Activated T-cell treated with anti-CD3 and anti-CD28 coated beads for 1 hour (primary cell): ENCODE results near the gene THAP4.
A peak's percentile ranks its signal among the peaks of the same experiment; 100 is the strongest.
"Not testable (repeated sequence)": the region's sequence is repeated elsewhere in the genome, so short reads cannot be mapped to it uniquely, and the experiment has no call there.

Experiments used
- DNase-seq: peaks from one replicate; pipeline ENCODE4 v3.0.0-alpha.2; 2020; ENCODE audit warnings: low read depth

THAP4 gene

DNA sequence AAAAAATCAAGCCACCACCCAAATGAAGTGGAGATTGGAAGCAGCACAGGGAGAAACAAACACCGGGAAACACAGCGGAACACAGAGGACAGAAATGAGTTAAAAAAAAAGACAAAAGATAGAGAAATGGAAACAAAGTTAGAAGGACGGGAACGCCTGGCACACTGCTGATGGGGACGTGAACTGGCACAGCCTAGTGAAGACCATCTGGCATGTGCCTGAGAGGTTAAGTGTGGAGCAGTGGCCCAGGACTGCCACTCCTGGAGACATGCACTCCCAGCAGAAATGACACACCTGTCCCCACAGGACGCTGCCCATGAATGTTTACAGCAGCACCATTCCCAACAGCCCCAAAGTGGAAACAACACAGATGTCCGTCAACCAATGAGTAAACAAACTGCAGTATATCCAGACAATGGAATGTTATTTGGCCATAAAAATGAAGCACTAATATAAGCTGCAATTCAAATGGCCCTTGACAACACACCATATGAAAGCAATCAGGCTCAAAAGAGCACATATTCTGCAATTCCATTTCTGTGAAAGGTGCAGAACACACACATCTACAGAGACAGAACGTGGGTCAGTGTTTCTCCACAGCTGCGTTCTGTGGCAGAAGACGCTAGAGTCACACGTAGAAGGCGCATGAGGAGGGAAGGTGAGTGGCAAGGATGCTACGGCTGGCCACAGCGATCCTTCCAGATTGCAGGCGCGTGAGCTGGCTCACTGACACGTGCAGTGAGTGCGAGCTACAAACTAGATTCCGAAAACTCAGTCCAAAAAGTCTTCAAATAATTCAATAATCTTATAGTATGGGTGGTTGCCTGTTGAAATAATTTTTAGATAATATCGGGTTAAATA is 24.6 kb downstream of the THAP4 start:
- no peak for DNase-seq

DNA sequence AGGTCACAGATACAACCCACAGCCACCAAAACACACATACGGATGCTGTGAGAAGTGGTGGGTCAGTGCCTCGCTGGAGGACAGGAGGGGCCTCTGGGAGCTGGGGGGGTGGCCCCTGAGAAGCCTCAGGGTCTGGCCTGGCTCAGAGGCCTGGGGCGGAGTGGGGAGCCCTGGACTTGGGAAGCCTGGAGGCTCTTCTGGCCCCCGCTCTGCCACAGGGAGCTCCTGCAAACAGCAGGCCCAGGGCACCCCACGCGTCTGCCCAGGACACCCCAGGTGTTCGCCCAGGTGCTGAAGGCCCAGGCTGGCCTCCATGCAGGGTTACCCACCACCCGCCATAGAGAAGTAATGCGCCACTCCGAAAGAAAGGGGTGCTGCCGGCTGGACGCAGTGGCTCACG is 25.9 kb downstream of the THAP4 start:
- no peak for DNase-seq

DNA sequence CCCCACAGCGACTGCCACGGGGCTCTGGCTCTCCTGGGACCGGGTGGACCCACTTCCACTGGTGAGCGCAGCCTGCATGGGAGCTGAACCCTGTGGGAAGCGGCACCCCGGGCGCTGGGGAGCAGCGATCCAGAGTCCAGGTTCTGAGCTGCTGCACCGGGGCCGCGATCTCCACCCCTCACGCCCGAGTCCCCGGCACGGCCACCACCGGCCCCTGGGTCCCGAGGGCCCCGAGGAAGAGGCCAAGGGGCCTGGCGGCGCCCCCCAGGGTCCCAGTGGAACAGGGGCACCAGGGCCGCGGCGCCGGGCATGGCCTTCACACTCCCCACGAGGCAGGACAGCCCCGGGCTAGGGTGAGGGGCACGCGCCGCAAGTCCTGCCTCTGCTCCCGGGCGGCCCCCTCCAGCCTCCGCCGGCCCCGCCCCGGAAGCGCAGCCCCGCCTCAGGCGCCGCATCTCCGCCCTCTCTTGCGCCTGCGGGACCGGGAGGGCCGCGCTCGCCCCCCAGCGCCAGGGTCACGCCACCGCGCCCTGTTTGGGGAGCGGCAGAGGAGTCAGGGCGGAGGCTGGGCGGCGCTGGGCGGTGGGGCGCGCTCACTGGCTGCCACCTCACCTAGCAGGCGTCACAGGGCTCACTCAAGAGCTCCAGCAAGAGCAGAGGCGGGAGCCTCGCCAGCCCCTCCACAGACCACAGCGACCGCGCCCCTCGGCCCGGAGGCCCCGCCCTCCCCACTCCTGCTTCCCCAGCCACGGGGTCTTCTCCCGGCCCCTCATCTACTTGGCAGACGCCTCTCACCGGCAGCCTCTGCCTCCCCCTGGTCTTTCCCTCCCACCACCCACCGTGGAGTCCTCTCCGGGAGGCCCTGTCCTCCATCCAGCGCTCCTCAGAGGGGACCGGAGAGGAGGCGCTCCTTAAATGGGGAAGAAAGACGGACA is 26.8 kb downstream of the THAP4 start:
- peak; percentile 83 for DNase-seq

DNA sequence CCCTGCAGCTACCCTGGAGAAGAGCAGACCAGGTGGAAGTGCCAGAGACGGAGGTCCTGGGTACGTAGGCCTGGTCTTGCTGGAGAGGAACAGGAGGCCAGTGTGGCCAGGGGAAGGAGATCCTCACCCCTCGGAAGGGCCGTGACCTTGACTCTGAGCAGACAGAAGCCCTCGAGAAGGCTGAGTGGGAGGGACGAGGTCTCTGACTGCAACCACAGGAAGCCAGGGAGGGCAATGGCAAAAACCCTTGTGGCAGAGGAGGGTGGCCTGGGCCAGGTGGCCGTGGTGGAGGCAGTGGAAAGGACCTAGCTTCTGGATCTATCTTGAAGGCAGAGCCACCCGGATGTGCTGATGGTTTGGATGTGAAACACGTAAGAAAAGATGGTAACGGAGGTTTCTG is 28.1 kb downstream of the THAP4 start:
- no peak for DNase-seq

DNA sequence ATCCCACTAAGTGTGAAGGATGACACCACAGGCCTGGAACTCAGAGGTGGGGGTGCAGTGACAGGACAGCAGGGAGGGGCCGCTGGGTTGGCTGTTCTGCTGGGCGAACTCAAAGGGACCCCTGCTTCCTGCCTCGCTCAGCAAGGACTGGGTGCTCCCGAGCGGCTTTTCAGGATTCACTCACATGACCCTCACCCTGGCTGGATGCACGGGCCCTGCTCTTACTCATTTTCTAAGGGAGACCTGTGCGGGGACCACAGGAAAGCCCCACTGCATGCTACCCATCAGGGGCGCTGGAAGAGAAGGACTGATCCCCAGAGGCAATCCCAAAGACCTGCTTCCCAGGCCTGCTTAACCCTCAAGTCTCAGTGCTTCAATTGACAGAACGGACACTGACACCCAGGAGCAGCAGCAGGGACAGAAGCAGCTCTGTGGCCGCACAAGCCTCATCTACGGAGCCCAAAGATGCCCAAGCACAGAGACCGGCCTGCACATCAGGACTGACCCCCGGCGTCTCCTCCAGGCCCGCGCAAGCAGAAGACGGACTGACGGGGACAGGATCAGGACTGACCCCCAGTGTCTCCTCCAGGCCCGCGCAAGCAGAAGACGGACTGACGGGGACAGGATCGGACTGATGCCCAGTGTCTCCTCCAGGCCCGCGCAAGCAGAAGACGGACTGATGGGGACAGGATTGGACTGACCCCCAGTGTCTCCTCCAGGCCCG is 29.6 kb downstream of the THAP4 start:
- no peak for DNase-seq

DNA sequence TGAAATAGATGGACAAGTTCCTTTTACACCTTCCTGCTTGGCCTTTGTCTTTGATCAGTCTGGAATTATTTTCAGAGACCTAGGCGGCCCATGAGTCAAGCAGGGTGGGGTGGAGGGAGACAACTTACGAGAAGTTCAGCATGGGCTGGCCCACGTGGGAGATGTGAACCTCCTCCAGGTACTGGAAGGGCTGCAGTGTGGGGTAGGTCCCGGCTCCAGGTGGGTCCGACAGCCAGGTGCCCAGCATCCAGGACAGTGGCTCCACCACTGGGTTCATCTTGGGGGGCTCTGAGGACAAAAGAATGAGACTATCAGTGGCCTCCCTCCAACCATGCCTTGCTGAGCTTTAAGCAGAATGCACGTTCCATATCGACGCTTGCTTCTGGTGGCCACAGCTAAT is 30.8 kb downstream of the THAP4 start:
- DNase-seq: no peak

DNA sequence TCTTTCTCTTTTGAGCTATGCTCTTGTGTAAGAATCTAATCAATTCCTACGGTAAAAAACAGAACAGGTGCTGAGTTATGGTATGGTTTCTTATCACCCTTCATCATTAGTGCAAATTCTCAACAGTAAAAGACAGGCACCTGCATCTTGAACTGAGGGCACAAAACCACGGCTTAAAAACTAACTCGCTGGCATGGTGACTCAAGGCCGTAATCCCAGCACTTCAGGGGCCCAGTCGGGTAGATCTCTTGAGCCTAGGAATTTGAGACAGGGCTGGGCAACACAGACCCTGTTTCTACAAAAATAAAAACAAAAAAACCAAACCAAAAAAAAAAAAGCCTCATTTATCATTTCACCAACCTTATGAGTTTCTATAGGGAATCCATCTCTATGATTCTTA is 33.3 kb downstream of the THAP4 start:
- no peak for DNase-seq

DNA sequence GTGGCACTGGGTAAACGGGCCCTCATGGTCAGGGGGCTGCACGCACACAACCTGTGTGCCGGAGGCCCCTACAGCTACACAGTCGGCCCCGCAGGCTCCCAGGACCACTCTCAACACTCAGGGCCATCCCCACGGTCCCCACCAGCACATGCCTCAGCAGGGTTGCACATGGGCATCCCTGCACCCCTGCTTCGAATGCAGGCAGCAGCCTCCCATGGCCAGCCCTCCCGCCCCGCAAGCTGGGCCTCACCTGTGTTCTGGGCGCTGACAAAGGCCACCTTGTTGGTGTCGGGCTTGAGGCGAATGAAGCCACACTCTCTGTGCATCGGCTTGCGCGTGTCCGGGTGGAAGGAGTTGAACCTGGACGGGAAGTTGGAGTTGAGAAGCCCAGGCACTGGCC is 34.2 kb downstream of the THAP4 start:
- DNase-seq: no peak

DNA sequence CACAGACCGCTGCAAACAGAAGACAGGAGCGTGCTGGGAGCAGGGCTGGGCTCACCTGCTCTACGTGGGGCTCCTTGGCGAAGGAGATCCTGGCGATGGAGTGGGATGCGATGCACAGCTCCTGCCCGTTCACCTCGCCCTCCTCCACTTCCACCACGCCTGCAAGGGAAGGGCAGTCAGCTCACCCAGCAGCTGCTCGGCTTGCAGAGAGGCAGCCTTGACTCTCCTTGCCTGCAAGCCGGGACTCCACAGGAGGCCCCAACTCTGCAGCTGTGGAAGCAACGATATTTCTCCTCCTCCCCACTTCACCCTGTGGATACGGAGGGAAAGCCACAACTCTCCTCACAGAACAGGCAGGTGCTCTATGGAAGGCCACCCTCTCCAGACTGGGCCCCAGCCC is 35.1 kb downstream of the THAP4 start:
- no peak for DNase-seq

DNA sequence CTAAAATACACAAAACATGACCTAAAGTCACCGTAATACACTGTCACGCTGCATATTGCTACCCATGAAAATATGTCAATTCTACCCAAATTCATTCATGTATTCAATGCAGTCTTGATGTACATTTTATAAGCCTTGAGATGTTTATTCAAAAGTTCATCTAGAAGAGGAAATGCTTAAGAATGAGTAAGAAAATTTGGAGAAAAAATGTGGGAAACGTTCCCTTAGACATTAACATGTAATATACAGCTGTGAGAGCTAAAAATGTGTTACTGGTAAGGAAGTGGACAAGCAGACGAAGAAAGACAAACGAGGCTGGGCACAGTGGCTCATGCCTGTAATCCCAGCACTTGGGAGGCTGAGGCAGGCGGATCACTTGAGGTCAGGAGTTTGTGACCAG is 37.3 kb downstream of the THAP4 start:
- no peak for DNase-seq

DNA sequence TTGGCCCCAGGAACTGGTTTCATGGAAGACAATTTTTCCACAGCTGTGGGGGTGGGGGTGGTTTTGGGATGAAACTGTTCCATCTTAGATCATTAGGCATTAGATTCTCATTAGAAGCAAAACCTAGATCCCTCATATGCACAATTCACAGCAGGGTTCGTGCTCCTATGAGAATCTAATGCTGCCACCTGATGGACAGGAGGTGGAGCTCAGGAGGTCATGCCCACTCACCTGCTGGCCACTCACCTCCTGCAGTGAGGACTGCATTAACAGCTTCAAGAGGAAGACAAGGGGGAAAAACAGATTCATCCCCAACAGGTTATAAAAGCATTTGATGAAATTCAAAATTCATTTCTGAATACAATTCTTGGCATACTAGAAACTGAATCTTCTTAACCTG is 38.5 kb downstream of the THAP4 start:
- DNase-seq: no peak

DNA sequence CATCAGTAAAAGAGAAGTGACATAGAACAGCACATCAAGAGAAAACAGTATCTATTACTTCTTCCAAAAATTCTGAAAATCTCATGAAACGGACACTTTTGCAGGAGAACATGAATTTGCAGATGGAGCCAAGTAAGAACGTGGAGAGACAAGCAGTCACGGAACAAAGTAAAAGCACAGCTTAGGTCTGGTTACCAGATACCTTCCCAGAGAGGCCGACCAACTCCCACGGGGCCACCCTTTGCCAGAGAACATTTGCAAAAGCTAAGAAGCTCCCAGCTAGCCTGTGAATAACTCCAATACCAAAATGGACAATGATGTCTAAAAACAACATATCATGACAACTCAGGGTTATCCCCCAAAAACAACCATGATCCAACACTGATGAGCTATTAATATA is 38.9 kb downstream of the THAP4 start:
- DNase-seq: no peak

DNA sequence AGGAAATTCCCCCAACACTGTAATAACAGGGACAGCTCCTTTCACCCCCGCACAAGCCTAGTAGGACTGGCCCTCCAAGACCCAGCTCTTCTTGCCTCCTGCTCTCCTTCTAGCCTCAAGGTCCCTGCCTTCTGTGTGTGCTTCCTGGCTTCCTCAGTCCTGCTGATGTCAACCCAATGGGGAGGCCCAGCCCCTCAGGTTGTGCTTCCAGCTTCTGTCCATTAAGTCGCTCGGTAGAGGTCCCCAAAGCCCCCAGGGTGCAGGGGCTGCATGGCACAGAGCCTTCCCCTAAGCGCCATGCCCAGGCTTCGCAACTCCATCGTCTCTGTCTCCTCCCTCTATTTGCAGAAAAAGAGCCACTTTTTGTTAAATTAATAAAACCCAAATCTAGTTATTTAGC is 39.4 kb downstream of the THAP4 start:
- no peak for DNase-seq

DNA sequence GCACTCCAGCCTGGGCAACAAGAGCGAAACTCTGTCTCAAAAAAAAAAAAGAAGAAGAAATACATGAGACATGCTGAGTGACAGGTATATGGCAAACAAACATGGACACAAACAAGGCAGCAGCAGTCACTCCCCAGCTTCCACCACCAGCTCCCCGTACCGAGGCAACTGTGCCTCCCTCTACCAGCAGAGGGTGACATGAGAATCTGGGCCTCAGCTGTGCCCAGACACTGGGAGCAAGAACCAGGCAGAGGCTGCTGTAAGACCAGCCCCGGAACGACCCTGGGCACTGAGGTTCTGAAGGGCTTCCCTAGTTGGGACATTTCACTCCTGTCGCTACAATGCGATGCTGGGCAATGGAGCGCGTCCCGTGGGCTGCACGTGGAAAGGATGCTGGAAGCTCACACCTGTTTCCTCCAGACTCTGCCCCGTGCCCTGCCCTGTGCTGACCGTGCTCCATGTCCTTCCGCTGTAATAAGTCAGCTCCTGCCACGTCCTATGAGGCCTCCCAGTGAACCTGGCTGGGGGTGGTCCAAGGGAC is 41.3 kb downstream of the THAP4 start:
- no peak for DNase-seq

DNA sequence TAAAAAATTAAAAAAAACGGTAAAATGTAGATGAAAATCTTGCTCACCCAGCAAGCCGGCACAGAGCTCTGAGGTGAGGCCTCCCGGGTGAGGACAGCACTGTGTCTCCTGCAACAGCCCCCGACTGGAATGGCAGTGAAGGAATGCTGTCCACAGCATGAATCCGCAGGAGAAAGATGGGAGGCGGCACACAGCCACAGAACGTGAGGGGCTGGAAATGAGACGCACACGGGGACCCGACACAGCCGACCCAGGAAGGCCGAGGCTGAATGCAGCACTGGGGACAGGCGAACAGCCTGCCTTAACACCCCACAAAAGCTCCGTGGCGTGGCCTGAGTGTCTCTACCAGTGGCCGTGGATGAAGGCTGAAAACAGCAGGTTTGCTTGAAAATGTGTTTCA is 43.7 kb downstream of the THAP4 start:
- DNase-seq: no peak

DNA sequence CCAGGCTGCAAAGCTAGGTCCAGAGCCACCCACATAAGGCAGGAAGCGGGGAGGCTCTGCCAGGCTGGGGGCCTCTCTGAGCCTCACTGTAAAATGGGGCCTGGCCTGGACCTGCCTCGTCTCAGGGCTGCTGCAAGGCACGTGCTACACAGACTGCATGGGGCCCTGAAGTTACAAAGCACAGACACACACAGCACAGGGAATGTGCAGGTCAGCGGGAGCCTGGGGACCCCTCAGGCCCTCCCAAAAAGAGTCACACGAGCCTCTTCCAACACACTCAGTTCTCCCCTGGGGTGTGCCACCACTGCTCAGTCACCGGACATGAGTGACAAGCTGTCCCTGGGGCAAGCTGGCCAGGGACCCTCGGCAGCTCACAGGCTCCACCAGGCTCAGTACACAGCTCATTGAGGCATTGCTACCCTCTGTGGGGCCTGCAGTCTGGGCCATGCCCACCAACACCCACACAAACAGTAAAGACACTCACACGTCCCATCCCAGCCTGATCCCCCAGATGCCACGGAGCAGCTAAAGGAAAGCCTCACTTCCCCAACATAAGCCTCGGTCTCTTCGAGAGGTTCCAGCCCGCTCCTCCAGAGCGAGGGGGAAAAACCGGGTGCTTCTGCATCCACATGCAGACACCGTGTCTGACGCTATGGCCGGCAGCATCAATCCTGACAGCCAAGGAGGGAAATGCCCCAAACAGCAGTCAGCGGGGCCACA is 44.7 kb downstream of the THAP4 start:
- DNase-seq: no peak

DNA sequence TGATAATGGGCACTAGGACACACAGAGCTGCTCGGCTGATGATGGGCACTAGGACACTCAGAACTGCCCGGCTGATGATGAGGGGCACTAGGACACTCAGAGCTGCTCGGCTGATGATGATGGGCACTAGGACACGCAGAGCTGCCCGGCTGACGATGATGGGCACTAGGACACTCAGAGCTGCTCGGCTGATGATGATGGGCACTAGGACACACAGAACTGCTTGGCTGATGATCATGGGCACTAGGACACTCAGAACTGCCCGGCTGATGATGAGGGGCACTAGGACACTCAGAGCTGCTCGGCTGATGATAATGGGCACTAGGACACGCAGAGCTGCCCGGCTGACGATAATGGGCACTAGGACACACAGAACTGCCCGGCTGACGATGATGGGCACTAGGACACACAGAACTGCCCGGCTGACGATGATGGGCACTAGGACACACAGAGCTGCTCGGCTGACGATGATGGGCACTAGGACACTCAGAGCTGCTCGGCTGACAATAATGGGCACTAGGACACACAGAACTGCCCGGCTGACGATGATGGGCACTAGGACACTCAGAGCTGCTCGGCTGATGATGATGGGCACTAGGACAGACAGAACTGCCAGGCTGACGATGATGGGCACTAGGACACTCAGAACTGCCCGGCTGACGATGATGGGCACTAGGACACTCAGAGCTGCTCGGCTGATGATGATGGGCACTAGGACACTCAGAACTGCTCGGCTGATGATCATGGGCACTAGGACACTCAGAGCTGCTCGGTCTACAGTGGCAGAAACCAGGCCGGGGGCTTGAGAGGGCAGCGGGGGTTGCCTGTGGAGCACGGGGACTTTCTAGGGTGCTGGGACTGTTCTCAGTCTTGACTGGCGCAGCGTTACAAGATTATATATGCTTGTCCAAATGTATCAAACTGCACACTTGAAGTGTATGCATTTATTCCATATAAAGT is 46.2 kb downstream of the THAP4 start:
- DNase-seq: not testable (repeated sequence)

DNA sequence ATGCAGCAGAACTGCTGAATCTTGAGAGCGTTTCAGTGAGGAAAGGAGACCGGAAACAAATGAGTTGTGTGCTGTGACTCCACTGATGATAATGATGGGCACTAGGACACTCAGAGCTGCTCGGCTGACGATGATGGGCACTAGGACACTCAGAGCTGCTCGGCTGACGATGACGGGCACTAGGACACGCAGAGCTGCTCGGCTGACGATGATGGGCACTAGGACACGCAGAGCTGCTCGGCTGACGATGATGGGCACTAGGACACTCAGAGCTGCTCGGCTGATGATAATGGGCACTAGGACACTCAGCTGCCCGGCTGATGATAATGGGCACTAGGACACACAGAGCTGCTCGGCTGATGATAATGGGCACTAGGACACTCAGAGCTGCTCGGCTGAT is 47.1 kb downstream of the THAP4 start:
- not testable (repeated sequence) for DNase-seq

DNA sequence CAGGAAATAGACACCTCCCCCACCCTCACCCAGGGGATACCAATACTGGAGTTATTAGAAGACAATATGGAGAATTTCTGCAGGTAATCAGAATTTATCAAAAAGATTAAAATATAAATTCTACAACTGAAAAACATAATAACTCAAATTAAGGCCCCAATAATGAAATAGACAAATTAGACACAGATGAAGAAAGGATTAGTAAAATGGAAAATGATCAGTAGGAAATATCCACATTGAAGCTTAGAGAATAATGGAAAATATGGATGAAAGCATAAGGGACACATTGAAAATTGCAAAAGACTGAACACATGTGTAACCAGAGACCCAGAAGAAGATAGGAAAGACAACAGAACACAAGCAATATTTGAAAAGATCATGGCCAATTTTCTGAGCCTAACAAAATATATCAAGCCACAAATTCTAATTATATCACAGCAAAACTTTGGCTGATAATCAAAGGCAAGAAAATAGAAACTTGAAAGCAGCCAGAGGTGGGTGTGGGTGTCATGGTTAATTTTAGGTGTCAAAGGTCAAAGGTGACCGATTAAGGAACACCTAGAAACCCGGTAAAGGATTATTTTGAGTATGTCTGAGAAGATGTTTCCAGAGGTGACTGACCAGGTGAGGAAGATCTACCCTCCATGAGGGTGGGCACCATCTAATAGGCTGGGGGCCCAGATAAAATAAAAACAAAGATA is 50.2 kb downstream of the THAP4 start:
- DNase-seq: no peak

DNA sequence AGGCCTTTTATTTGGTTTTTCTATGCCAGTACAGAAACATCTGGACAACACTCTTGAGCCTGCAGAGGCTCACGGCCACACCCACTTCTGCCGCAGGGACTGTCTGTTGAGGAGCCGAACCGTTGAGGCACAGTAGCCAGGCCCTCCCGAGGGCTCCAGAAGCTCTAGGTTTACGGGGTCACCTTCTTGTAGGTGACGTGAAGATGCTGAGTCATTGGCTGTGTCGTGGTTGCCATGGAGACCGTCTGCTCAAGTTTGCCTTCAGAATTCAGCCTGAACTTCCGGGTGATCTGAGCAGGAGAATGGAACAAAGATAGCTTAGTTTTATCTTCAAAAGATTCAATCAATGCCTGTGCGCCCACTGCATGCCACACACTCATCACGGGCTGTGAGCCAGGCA is 52.5 kb downstream of the THAP4 start:
- DNase-seq: no peak
